HG03558 (cell line): ENCODE data around the gene ABR.
"Not testable (repeated sequence)": the region's sequence is repeated elsewhere in the genome, so short reads cannot be mapped to it uniquely, and the experiment has no call there.

Source experiments
- ATAC-seq: cut with Tn5 transposase; IDR thresholded peaks from one replicate; pipeline ENCODE4 v1.9.1; 2021; ENCODE audit warnings: moderate number of reproducible peaks; ENCODE audit not compliant: unreplicated experiment; ENCODE audit errors: extremely low read depth

The ABR gene

DNA sequence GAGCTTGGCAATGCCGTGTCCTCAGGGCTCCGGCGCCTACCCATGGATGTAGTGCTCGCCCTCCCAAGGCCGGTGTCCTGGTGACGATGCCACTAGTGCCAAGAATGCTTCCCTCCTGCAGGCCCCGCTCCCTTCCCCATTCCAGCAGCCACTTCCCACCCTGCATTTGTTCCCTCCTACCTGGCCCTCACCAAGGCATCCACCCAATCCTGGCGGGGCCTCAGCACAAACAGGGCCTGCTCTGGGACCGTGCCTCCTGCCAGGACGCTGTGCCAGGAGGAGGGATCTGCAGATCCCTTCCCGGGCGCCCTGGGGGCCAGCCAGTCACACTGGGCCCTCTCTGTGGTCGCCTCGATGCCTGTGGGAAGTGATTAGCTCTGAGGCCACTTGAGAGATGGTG is 25.1 kb downstream of the ABR start:
- no peak for ATAC-seq

DNA sequence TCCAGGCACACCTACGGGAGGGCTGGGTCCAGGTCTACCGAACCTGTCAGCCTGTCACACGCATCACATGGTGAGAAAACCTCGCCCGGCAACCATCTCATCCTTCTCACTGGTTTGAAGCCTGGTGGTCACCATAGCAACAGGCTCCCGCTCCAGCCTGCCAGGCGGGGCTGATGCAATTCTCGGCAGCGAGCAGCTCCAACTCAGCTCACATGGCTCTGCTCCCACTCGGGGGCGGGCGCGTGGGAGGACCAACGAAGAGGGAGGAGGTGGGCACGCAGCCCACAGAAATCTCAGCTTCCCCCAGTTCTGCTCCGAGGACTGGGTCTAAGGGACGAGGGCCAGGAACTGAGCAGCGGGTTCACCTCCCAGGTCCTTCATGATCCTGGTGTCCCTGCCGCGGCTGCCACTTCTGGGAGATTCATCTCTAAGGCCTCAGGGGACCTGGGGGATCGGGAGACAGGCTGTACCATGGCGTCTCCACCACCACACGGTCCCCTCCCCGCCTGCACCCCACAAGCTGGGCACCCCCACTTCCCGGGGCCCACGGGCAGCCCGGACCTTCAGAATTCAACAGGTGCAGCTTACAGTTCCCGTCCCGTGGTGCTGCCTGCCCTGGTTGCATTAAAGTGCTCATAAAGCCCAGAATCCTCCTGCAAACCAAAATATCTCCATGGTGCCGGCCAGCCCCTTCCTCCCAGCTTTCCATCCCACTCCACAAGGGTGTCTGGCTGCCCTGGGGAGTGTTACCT is 25.8 kb downstream of the ABR start:
- ATAC-seq: no peak

GRCh38 chr17:1152582-1152981 is 27.2 kb downstream of the ABR start:
- not testable (repeated sequence) for ATAC-seq

- no peak for ATAC-seq
Measured at GRCh38 chr17:1150863-1151600, 28.7 kb downstream of the ABR start.

DNA sequence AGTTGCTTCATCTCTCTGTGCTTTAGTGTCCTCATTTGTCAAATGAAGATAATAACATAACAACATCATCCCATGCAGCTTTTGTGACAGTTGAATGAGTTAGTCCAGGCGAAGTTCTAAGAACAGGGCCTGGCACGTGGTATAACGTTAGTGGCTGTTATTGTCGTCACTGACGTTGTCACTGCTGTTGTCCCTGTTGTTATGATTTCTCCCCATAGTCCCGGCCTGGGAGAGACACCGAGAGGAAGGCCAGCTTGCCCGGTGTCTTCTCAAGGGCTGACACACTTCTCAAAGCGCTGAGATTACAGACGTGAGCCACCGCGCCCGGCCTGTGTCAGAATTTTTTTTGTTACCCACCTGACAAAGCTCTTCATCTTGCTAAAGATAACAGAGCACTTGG is 29.9 kb downstream of the ABR start:
- ATAC-seq: no peak

- no peak for ATAC-seq
Measured at GRCh38 chr17:1147664-1148063, 32.1 kb downstream of the ABR start.

- no peak for ATAC-seq
Measured at GRCh38 chr17:1146561-1147265, 33.1 kb downstream of the ABR start.

GRCh38 chr17:1145311-1145986 is 34.3 kb downstream of the ABR start:
- no peak for ATAC-seq

GRCh38 chr17:1144162-1144561 is 35.6 kb downstream of the ABR start:
- ATAC-seq: no peak

- no peak for ATAC-seq
Measured at GRCh38 chr17:1143573-1143972, 36.2 kb downstream of the ABR start.

DNA sequence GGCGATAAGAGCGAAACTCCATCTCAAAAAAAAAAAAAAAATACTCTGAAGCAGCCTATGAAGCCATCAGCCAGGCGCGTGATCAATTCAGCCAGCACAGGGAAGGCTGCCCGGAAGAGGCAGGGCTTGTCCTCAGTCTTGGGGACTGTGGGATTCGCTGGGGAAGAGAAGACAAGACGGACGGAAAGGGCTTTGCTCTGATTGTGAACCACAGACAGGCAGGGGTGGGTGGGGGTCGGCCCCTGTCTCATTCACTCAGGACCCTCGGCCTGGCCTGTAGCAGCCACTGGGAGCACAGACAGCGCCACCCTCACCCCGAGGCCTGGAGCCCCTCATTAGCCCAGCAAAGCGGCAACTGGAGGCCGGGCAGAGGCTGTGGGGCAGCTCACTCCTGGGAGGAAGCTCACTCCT is 37.2 kb downstream of the ABR start:
- no peak for ATAC-seq

GRCh38 chr17:1137465-1137894 is 42.3 kb downstream of the ABR start:
- ATAC-seq: no peak

- no peak for ATAC-seq
Measured at GRCh38 chr17:1136748-1137147, 43.0 kb downstream of the ABR start.

- no peak for ATAC-seq
Measured at GRCh38 chr17:1134634-1135324, 45.0 kb downstream of the ABR start.

- ATAC-seq: no peak
Measured at GRCh38 chr17:1130191-1130590, 49.6 kb downstream of the ABR start.

- ATAC-seq: not testable (repeated sequence)
Measured at GRCh38 chr17:1128463-1128862, 51.3 kb downstream of the ABR start.

GRCh38 chr17:1126801-1127550 is 52.8 kb downstream of the ABR start:
- no peak for ATAC-seq

DNA sequence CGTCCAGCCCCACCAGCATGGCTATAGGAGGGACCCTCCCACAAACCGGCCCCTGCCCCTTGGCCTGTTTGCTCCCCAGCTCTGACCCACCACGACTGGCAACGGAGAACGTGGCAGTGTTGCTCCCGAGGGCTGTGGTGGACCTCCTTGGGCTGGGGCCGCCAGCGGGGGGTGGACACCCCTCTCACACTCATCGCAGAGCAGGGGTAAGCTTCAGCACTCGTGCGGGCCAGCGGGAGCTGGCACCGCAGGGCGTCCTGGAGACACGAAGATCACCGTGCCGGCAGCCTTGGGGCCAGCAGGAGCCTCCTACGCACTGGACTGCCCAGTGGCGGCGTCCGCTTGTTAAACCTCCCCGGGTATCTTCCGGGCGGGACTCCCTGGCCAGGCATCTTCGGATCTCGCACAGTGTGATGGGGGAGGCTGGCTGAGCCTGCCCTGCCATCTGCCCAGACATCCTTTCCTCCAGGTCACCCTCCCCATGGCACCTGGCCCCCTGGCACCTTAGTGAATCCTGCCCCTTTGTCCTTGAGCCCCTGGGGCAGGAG is 53.5 kb downstream of the ABR start:
- ATAC-seq: no peak

GRCh38 chr17:1125788-1126145 is 54.0 kb downstream of the ABR start:
- ATAC-seq: no peak
